ENCODE measurements around the gene EVA1A.

GRCh38 chr2:75607400-75607798, 46.7 kb upstream of the EVA1A start:
- no peak for TF ChIP-seq CTCF (IDR thresholded peaks at IDR 0.05; ENCODE audit: insufficient read depth, low read depth, low read length)
- no peak for TF ChIP-seq EZH2 (IDR thresholded peaks at IDR 0.05; ENCODE audit: insufficient read depth, low read length)
